Spleen (tissue), 11 donors: ENCODE measurements around the gene CSNK1G2. TPM values are rescaled to one million over a fixed set of nuclear protein-coding genes. Genes with fewer than 3 reads are reported as not detected.

ENCODE experiments used
- DNase-seq: peaks from one replicate; pipeline ENCODE4 v3.0.0-alpha.2; 2020
- H3K27ac ChIP-seq, 8 donors: fragments of 200-600 bp; sonication (generic) in 7 of 8; 1 replicate in 4 of 8; 2 replicates in 4 of 8; pipeline versions ENCODE4 v1.5.0 to v1.8.0; 2016 to 2021; ENCODE audit warnings: inconsistent platforms in 4 of 8, mild to moderate bottlenecking in 4 of 8, moderate library complexity in 1 of 8
- H3K27me3 ChIP-seq, 7 donors: fragments of 200-600 bp; sonication (generic) in 6 of 7; replicated peaks in 1 of 7; 1 replicate in 4 of 7; 2 replicates in 3 of 7; pipeline versions ENCODE4 v1.5.0 to v1.8.0; 2016 to 2021; ENCODE audit warnings: inconsistent platforms in 3 of 7, mild to moderate bottlenecking in 1 of 7
- H3K36me3 ChIP-seq, 6 donors: fragments of 200-600 bp; sonication (generic) in 5 of 6; 1 replicate in 4 of 6; 2 replicates in 2 of 6; pipeline versions ENCODE4 v1.5.0 to v1.8.0; 2016 to 2021; ENCODE audit warnings: inconsistent platforms in 2 of 6
- H3K4me1 ChIP-seq, 6 donors: fragments of 200-600 bp; sonication (generic) in 5 of 6; 1 replicate in 3 of 6; 2 replicates in 3 of 6; pipeline versions ENCODE4 v1.5.0 to v1.8.0; 2016 to 2021; ENCODE audit warnings: inconsistent platforms in 3 of 6
- H3K4me3 ChIP-seq, 8 donors: fragments of 200-600 bp; sonication (generic) in 7 of 8; 1 replicate in 4 of 8; 2 replicates in 4 of 8; pipeline versions ENCODE4 v1.5.0 to v1.8.0; 2016 to 2021; ENCODE audit warnings: inconsistent platforms in 4 of 8, mild to moderate bottlenecking in 4 of 8, moderate library complexity in 2 of 8
- H3K9me3 ChIP-seq, 8 donors: fragments of 200-600 bp; sonication (generic) in 7 of 8; 1 replicate in 4 of 8; 2 replicates in 4 of 8; pipeline versions ENCODE4 v1.5.0 to v1.8.0; 2016 to 2021; ENCODE audit warnings: inconsistent platforms in 4 of 8
- POLR2A ChIP-seq, 3 donors: fragments of 450-650 bp; IDR thresholded peaks; one replicate each; pipeline ENCODE4 v1.5.1; 2017; ENCODE audit warnings: antibody characterized with exemption in 3 of 3, mild to moderate bottlenecking in 1 of 3
- POLR2AphosphoS5 ChIP-seq, 3 donors: sonication (generic); formaldehyde crosslinking; IDR thresholded peaks; one replicate each; pipeline ENCODE4 v1.5.1; 2017; ENCODE audit warnings: antibody characterized with exemption in 3 of 3
- WGBS, 5 donors: extraction: QIAGEN DNeasy Blood & Tissue Kit in 3 of 5; methylation state at CpG; one replicate each; pipeline versions ENCODE4 v1.1.5 to v1.1.7; 2013 to 2018; 5-methylcytosine and 5-hydroxymethylcytosine counted together
- intact Hi-C: fragments of 100-400 bp; cut with DNase I; formaldehyde crosslinking; loops from one replicate; pipeline ENCODE4 v1.15.0; 2023; ENCODE audit warnings: low total_unique reads
- polyA plus RNA-seq, 3 donors: library from polyadenylated mRNA; stranded (reverse); fragments of 200-250 nt; gene quantifications; one replicate each; pipeline ENCODE4 v1.2.1, GENCODE V29; 2013
- total RNA-seq, 7 donors: library from RNA; depleted of rRNA in 3 of 7; stranded (reverse); fragments of >200 nt in 3 of 7; fragmentation: NEBNext Ultra II Directional in 4 of 7; extraction: Animal tissue kit (Norgen Biotek cat#: 25700) in 4 of 7; gene quantifications; one replicate each; pipeline versions ENCODE4 v1.1.0 to v1.2.1, GENCODE V29; 2016 to 2021
- TF ChIP-seq, protein P1 (sequence below), 11 experiments: fragments of 200-600 bp in 7 of 11; fragments of 450-650 bp in 4 of 11; sonication (generic) in 4 of 11; IDR thresholded peaks in 8 of 11; conservative IDR thresholded peaks in 3 of 11; 1 replicate in 7 of 11; 2 replicates in 4 of 11; pipeline versions ENCODE4 v1.4.0 to v1.8.0; 2016 to 2021; ENCODE audit warnings: antibody characterized with exemption in 11 of 11, inconsistent platforms in 4 of 11, mild to moderate bottlenecking in 1 of 11
- donor health status: healthy with polysubstance abuse.
- donor health status: DM: no; HTN: no; CAD: no; lungs with moderate emphysema.
- donor health status: DM: no; HTN: no; CAD: no.
- donor health status: Bipolar disorder and iron deficiency.
- donor health status: healthy.
- donor health status: DM: no; HTN: no; CAD: no.
- donor health status: DM: yes; HTN: yes; CAD: no.

The CSNK1G2 gene
- total and polyA plus RNA-seq, 10 donors: 52.5 to 120 (median 93.8) TPM

DNA sequence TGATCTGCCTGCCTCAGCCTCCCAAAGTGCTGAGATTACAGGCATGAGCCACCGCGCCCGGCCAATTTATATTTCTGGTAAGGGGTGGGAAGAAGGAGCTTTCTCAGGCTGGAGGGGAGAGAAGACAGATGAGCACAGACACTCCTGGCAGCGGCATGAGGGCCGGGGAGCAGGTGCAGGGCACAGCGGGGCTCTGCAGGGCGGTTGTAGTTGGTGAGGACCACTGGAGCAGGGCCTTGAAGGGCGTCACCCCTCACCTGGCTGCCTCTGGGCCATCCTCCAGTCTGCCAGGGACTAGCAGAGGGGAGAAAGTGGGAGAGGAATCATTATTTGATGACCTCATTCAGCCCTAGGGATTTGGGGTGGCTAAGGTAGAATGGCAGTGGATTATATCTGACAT is 8.6 kb upstream of the CSNK1G2 start:
- Histone ChIP-seq H3K27me3 (no peaks in the 10 kb centered on the region), H3K4me3 (no peak overlapping the region), H3K4me1 (peaks cover 9 to 76% (median 38%) of the 10 kb centered on the region in 6 donors), H3K36me3 (no peaks in the 10 kb centered on the region), H3K27ac (peak overlapping the region in 3 of 8 donors; percentile 22 to 76 (median 61)), H3K9me3 (peaks cover 0 to 11% (median 1%) of the 10 kb centered on the region in 8 donors)
- peak in 1 of 3 donors; percentile 32 for TF ChIP-seq POLR2AphosphoS5 (IDR thresholded peaks at IDR 0.05)
- TF ChIP-seq, protein P1, sequence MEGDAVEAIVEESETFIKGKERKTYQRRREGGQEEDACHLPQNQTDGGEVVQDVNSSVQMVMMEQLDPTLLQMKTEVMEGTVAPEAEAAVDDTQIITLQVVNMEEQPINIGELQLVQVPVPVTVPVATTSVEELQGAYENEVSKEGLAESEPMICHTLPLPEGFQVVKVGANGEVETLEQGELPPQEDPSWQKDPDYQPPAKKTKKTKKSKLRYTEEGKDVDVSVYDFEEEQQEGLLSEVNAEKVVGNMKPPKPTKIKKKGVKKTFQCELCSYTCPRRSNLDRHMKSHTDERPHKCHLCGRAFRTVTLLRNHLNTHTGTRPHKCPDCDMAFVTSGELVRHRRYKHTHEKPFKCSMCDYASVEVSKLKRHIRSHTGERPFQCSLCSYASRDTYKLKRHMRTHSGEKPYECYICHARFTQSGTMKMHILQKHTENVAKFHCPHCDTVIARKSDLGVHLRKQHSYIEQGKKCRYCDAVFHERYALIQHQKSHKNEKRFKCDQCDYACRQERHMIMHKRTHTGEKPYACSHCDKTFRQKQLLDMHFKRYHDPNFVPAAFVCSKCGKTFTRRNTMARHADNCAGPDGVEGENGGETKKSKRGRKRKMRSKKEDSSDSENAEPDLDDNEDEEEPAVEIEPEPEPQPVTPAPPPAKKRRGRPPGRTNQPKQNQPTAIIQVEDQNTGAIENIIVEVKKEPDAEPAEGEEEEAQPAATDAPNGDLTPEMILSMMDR (IDR thresholded peaks at IDR 0.05 in 8 of 11, conservative IDR thresholded peaks at IDR 0.05 in 3 of 11): no peak
- no peak for DNase-seq
- intact Hi-C loops: no loop called here
- 85 to 94% (median 92%) methylated on average over 8 of the region's 8 CpGs for WGBS, 5 donors

DNA sequence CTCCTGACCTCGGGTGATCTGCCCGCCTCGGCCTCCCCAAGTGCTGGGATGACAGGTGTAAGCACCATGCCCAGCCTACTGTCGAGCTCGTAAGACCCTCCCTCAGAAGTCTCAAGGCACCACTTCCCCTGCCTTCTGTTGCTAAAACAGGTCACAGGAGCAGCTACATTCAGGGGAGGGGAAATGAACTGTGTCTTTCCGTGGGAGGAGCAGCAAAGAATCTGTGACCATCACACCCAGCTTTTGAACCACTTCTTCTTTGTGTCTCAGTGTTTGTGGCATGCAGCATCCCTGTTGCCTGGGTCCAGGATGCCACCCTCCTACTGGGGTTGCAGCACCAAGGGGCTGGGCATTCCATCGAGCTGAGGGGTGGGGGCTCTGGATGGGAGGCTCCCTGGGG is 7.7 kb upstream of the CSNK1G2 start:
- peaks cover 0 to 11% (median 1%) of the 10 kb centered on the region in 8 donors for H3K9me3 ChIP-seq
- DNase-seq: no peak
- H3K27me3 ChIP-seq: no peaks in the 10 kb centered on the region
- peak overlapping the region in 5 of 8 donors; percentile 41 to 76 (median 46) for H3K27ac ChIP-seq
- H3K36me3 ChIP-seq: no peaks in the 10 kb centered on the region
- peaks cover 9 to 76% (median 42%) of the 10 kb centered on the region in 6 donors for H3K4me1 ChIP-seq
- no peak for TF ChIP-seq POLR2A (IDR thresholded peaks at IDR 0.05)
- TF ChIP-seq POLR2AphosphoS5 (IDR thresholded peaks at IDR 0.05): peak in 2 of 3 donors; percentile 6 to 46
- TF ChIP-seq, protein P1 (IDR thresholded peaks at IDR 0.05 in 8 of 11, conservative IDR thresholded peaks at IDR 0.05 in 3 of 11): no peak
- intact Hi-C loops: no loop called here
- WGBS, 5 donors: 31 to 62% (median 44%) methylated on average over 6 to 7 of the region's 7 CpGs
- H3K4me3 ChIP-seq: no peak overlapping the region

DNA sequence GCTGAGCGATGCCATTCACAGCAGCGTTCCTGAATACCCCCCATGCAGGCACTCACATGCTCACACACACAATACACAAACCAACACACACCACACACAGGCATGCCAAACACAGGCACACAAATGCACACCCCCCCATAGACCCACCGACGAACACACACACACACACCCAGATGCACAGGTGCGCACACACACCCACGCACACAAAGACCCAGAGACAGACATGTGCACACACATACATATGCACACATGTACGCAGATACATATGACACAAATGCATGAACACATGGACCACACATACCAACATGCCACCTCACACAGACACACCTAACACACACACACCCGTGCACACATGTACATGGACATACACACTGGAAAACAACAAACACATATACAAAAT is 7.0 kb upstream of the CSNK1G2 start:
- 93 to 97% (median 96%) methylated on average over 8 of the region's 8 CpGs for WGBS, 5 donors
- TF ChIP-seq POLR2AphosphoS5 (IDR thresholded peaks at IDR 0.05) (no peak), POLR2A (IDR thresholded peaks at IDR 0.05) (no peak)
- TF ChIP-seq, protein P1 (IDR thresholded peaks at IDR 0.05 in 8 of 11, conservative IDR thresholded peaks at IDR 0.05 in 3 of 11): no peak
- intact Hi-C loops: no loop called here
- peak overlapping the region in 1 of 8 donors; percentile 76 for H3K27ac ChIP-seq
- DNase-seq: no peak
- no peaks in the 10 kb centered on the region for H3K27me3 ChIP-seq
- no peaks in the 10 kb centered on the region for H3K36me3 ChIP-seq
- peaks cover 9 to 79% (median 44%) of the 10 kb centered on the region in 6 donors for H3K4me1 ChIP-seq
- peaks cover 0 to 11% (median 1%) of the 10 kb centered on the region in 8 donors for H3K9me3 ChIP-seq
- no peak overlapping the region for H3K4me3 ChIP-seq

DNA sequence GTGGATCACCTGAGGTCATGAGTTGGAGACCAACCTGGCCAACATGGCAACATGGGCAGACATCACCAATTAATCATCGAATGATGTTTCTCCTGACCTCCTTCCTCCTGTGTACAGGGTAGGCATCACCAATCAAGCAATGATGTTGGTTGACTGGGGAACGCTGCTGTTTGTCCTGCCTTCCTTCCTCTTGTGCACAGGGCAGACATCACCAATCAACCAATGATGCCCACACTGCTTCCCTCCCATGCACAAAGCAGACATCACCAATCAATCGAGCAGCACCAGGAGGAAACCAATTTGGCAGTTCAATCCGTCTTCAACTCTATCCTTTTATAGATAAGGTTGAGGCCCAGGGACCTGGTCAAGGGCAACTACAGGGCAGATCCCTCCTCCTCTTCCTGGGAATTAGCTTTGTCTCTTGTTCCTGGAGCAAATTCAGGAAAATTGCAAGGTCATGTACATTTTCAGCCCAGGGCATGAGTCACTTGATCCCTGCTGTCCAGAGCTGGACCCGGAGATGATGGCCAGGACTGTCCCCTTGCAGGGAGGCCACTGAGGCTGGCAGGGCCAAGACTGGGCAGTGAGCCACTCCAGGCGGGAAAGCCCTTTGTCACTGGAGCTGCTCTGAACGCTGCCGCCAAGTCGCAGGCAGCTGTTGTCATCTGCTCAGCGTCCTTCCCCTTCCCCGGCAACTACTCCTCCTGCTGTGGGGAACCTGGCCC is 5.3 kb upstream of the CSNK1G2 start:
- Histone ChIP-seq H3K4me1 (peaks cover 9 to 79% (median 47%) of the 10 kb centered on the region in 6 donors), H3K27ac (peak overlapping the region; percentile 54 to 90 (median 78)), H3K4me3 (no peak overlapping the region), H3K36me3 (no peaks in the 10 kb centered on the region), H3K27me3 (no peaks in the 10 kb centered on the region), H3K9me3 (peaks cover 0 to 11% (median 1%) of the 10 kb centered on the region in 8 donors)
- 58 to 68% (median 67%) methylated on average over 8 to 11 of the region's 11 CpGs for WGBS, 5 donors
- DNase-seq: peak; percentile 87
- TF ChIP-seq POLR2AphosphoS5 (IDR thresholded peaks at IDR 0.05) (peak; percentile 80 to 84 (median 82)), POLR2A (IDR thresholded peaks at IDR 0.05) (no peak)
- intact Hi-C loops: no loop called here
